GM12892 (cell line): ENCODE measurements around the gene CHST11.

Experiments used
- POLR2A ChIP-seq: IDR thresholded peaks from 2 replicates; pipeline ENCODE4 v1.6.1; 2011; ENCODE audit warnings: low read depth, low read length, control low read depth
- POLR2AphosphoS5 ChIP-seq: IDR thresholded peaks from 2 replicates; pipeline ENCODE4 v1.6.1; 2011; ENCODE audit warnings: low read depth, low read length, control low read depth

DNA sequence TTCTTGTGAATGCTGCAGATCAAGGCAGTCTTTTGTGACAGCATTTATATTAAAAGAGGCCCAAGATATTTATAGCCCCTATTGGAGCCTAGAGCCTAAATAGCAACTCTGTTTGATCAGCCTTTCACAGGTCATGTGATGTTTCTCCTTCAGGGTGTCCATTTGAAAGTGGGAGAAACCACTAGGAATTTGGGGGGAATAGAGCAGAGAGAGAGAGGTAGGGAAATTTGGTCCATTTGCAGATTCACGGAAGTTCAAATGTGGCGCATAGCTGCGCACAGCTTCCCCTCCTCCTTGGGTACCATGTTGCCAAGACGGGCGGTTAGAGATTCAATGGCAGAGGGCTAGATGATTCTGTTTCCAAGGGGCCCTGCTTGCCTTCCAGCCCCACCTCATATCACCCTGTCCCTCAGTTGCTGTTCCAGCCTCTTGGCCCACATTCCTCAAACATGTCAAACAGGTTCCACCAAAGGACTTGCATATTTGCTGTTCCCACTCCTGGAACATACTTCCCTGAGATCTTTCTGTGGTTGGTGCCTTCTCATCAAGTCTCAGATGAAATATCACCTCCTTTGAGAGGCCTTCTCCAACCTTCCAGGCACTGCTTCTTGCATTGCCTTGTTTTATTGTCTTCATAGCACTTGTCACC lies 220.8 kb downstream of the CHST11 start:
- no peak for TF ChIP-seq POLR2A
- TF ChIP-seq POLR2AphosphoS5: no peak
